Breast epithelium (tissue), 3 donors: Measurements from ENCODE around the gene DNASE1L1.

Experiments used
- CTCF ChIP-seq, 3 donors: fragments of 450-650 bp; IDR thresholded peaks; one replicate each; pipeline ENCODE4 v1.5.1; 2016 to 2017; ENCODE audit warnings: antibody characterized with exemption in 3 of 3, mild to moderate bottlenecking in 3 of 3, moderate library complexity in 3 of 3
- POLR2A ChIP-seq: fragments of 450-650 bp; IDR thresholded peaks from one replicate; pipeline ENCODE4 v1.6.1; 2016; ENCODE audit warnings: antibody characterized with exemption, mild to moderate bottlenecking, moderate library complexity

- TF ChIP-seq POLR2A: no peak
- no peak for TF ChIP-seq CTCF (IDR thresholded peaks at IDR 0.05)
Measured at GRCh38 chrX:154380153-154380552, 28.9 kb downstream of the DNASE1L1 start.
